ENCODE measurements around the gene PDE3A.

Gene PDE3A

DNA sequence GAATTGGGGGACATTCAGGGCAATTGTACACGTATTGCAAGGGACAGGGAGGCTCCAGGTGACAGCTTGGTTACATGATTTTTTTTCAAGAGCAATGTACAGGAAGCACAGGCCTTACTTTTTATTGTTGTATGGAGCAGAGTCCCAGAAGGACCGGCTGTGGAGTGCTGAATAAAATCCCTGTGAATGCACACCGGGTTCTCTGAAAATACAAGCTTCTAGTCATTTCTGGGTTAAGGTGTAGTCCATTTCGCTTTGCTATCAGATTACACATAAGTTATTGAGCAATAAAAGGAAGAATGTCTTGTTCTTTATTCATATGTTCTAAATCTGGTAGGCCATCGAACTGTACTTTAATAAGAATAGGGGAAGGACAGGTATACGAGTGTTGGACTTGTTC, 52.2 kb downstream of the PDE3A start:
- in situ Hi-C loops (cut with MboI; ENCODE audit: low sequenced_read_pairs), result no loop called here

- in situ Hi-C loops (cut with MboI; ENCODE audit: low sequenced_read_pairs), result no loop called here
Measured at GRCh38 chr12:20421421-20421820, 53.1 kb downstream of the PDE3A start.

DNA sequence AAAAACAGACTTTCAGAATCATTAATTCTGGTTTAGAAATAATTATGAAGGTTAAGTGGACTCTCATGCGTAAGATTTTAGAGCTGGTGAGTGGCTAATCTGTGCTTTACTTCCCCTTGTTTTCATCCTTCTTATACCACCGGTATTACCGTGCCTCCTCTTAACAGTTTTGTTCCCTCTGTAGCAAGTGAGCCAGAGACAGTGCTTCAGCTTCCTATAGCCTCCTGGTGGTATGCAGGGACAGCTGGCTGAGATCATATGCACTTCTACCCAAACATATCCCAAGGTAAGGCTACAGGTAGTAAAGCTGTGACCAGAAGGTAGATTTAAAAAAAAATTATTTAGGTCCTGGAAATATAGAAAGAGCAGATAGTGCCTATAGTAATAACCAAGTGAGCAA, 55.2 kb downstream of the PDE3A start:
- in situ Hi-C loops (cut with MboI; ENCODE audit: low sequenced_read_pairs), result no loop called here

- in situ Hi-C loops (cut with MboI; ENCODE audit: low sequenced_read_pairs), result no loop called here
Measured at GRCh38 chr12:20424841-20425240, 56.5 kb downstream of the PDE3A start.

GRCh38 chr12:20426191-20426590, 57.9 kb downstream of the PDE3A start:
- in situ Hi-C loops (cut with MboI; ENCODE audit: low sequenced_read_pairs), result no loop called here

- in situ Hi-C loops (cut with MboI; ENCODE audit: low sequenced_read_pairs), result no loop called here
Measured at GRCh38 chr12:20426957-20427356, 58.6 kb downstream of the PDE3A start.

GRCh38 chr12:20429852-20430251, 61.5 kb downstream of the PDE3A start:
- in situ Hi-C loops (cut with MboI; ENCODE audit: low sequenced_read_pairs), result no loop called here

GRCh38 chr12:20432290-20432689, 64.0 kb downstream of the PDE3A start:
- in situ Hi-C loops (cut with MboI; ENCODE audit: low sequenced_read_pairs), result no loop called here

GRCh38 chr12:20434996-20435395, 66.7 kb downstream of the PDE3A start:
- in situ Hi-C loops (cut with MboI; ENCODE audit: low sequenced_read_pairs), result no loop called here

DNA sequence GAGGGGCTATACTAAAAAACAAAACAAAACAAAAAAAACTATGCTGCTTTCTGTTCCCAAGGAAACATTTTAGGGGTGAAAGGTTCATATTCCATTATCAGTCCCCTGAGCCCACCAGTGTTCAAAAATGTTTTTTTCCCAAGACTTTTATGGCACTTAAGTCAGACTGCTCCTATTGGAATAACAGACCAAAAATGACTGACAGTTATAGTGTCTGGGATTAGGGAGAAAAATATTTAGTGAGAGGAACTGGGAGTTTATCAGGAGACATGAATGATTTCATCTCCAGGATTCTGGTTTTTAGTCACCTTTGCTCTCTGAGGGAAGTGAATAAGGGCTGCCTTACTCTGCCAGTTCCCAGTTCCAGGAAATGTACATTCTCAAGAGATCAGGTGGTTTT, 68.0 kb downstream of the PDE3A start:
- in situ Hi-C loops (cut with MboI; ENCODE audit: low sequenced_read_pairs), result no loop called here

DNA sequence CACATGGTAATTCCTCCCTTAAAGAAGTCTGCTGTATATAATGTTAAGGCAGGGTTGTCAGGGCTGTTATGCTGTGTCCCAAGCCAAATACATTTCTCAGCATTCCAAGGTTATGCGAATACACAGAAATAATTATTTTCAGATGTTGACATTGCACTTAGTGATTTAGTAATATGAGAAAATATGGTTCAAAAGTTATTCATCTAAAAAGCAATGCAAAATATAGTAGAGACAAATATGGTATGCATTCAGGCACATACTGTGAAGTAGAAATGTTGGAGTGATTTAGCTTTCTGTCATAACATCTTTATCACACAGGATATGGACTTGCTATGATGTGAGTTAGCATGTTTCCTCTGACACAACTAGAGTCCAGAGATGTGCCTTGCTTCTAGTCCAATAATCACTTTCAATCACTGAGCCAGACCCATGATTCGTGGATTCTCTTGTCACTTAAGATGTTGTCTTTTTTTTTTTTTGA, 70.0 kb downstream of the PDE3A start:
- in situ Hi-C loops (cut with MboI; ENCODE audit: low sequenced_read_pairs), result no loop called here

- in situ Hi-C loops (cut with MboI; ENCODE audit: low sequenced_read_pairs), result no loop called here
Measured at GRCh38 chr12:20439626-20440025, 71.3 kb downstream of the PDE3A start.

DNA sequence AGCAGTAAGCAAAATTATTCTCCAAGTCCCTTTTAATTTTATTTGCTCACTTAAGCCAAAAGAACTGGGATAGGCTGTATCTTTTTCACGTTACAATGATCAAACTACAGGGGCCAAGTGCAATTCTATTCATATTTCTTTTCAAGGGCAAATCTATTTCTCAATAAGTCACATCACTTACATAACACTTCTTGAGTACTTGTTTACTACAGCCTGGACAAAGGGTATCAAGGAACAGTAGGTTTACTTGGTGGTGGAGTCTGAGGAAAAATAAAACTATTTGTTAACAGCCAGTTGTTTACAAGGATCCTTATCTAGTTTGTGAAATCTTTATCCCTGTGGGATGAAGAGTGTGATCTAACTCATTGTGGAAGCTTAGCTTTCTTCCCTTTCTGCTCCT, 72.1 kb downstream of the PDE3A start:
- in situ Hi-C loops (cut with MboI; ENCODE audit: low sequenced_read_pairs), result no loop called here

DNA sequence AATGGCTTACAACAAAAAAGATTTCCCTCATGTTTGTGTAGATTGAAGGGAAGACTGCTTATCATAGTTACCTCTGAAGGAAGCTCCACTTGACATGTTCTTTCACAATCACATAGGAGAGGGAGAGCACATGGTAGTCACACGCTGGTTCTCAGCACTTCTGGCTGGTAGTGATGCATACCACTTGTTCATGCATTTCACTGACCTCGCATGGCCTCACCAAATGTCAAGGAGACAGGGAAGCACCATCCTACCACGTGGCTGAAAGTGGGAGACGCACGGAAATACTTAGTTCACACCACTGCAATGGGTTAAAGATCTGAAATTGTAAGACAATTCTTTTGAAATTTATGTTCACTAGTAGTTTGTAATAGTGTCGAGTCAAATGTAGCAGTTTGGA, 74.0 kb downstream of the PDE3A start:
- in situ Hi-C loops (cut with MboI; ENCODE audit: low sequenced_read_pairs), result no loop called here

DNA sequence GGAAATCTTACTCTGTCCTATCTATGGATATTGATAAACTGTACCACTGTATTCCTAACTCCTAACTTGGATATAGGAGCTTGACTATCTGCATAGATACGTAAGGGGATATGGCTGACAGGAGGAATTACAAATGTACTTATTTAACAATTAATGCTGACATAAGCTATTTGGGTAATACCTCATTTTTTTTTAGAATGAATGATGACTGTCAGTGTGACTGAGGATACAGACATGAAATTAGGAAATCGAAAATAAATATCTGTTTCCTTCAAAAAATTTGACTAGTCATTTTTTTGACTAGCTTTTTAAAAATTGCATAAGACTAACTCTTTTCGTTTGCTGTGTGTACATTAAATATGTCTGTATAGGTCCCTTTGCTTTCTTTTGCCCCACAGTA, 74.9 kb downstream of the PDE3A start:
- in situ Hi-C loops (cut with MboI; ENCODE audit: low sequenced_read_pairs), result no loop called here

DNA sequence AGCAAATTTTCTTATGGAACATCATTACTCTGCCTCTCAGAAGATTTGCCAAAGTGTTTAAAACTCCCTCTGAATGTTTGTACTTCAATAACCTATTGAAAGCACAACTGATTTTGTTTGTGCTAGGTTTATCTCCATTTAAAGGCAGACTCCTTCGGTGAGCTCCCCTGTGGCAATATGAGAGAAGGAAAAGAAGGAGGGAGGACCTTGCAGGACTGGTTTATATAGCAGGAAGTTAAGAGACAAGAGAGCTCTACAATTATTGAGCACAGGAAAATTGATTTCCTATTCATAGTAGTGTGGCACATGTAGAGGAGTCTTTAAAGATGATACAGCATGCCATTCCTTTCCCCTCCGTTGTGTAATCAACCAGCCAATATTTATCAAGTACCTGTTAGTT, 75.5 kb downstream of the PDE3A start:
- in situ Hi-C loops (cut with MboI; ENCODE audit: low sequenced_read_pairs), result no loop called here

- in situ Hi-C loops (cut with MboI; ENCODE audit: low sequenced_read_pairs), result no loop called here
Measured at GRCh38 chr12:20444595-20445170, 76.3 kb downstream of the PDE3A start.

- in situ Hi-C loops (cut with MboI; ENCODE audit: low sequenced_read_pairs), result no loop called here
Measured at GRCh38 chr12:20445687-20446086, 77.3 kb downstream of the PDE3A start.

- in situ Hi-C loops (cut with MboI; ENCODE audit: low sequenced_read_pairs), result no loop called here
Measured at GRCh38 chr12:20446836-20447235, 78.5 kb downstream of the PDE3A start.

DNA sequence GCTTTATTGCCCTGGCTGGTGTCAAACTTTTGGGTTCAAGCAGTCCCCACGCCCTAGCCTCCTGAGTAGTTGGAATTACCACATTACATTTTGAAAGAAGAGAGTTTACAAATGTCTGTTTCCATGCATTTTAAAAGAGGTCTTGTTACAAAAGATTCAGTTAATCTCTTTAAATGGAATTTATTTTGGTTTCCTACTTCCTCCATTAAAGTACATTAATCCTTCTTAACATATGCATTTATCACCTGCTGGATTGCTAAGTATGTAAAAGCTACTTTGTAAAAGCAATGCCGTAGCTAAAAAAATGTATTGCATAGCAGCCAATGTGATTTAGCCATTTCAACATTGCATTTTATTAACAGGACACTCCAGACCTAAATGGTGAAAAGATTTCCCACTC, 80.4 kb downstream of the PDE3A start:
- in situ Hi-C loops (cut with MboI; ENCODE audit: low sequenced_read_pairs), result no loop called here

- in situ Hi-C loops (cut with MboI; ENCODE audit: low sequenced_read_pairs), result no loop called here
Measured at GRCh38 chr12:20450591-20451180, 82.3 kb downstream of the PDE3A start.

- in situ Hi-C loops (cut with MboI; ENCODE audit: low sequenced_read_pairs), result no loop called here
Measured at GRCh38 chr12:20451761-20452160, 83.4 kb downstream of the PDE3A start.

DNA sequence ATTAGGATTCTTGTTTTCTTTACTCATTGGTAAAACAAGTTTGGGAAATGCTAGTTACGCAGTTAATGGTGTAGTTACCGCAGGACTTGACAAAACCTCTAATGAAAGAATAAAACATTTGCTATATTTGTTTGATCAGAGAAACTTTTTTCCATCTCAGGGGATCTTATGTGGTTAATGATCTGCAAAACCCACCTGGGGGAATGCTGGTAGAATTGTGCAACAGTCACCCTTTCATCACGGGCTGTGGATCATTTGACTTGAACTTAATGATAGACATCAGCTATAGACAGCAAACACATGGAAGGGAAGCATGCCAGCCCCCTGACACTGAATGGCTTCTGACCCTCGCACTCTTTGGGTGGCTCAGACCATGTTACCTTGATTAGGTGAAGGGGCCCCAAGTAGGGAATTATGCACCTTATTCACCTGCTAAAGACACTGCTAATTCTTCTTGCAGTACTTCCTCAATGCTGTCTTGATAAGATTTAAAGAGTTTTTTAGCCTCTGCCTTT, 84.2 kb downstream of the PDE3A start:
- in situ Hi-C loops (cut with MboI; ENCODE audit: low sequenced_read_pairs), result no loop called here
